Occipital lobe (tissue), 2 donors: ENCODE data around the gene CUL9. TPM values are rescaled to one million over a fixed set of nuclear protein-coding genes. Genes with fewer than 3 reads are reported as not detected.

Experiments used
- DNase-seq: peaks from one replicate; lab custom pipeline; 2025; lab: John Stamatoyannopoulos, UW
- total RNA-seq: library from RNA; depleted of rRNA; stranded (reverse); fragments of >200 nt; gene quantifications from one replicate; pipeline ENCODE4 v1.2.3, GENCODE V29; 2014

The CUL9 gene
- total RNA-seq, 1 donor from 2014 or later, result 23.9 TPM

DNA sequence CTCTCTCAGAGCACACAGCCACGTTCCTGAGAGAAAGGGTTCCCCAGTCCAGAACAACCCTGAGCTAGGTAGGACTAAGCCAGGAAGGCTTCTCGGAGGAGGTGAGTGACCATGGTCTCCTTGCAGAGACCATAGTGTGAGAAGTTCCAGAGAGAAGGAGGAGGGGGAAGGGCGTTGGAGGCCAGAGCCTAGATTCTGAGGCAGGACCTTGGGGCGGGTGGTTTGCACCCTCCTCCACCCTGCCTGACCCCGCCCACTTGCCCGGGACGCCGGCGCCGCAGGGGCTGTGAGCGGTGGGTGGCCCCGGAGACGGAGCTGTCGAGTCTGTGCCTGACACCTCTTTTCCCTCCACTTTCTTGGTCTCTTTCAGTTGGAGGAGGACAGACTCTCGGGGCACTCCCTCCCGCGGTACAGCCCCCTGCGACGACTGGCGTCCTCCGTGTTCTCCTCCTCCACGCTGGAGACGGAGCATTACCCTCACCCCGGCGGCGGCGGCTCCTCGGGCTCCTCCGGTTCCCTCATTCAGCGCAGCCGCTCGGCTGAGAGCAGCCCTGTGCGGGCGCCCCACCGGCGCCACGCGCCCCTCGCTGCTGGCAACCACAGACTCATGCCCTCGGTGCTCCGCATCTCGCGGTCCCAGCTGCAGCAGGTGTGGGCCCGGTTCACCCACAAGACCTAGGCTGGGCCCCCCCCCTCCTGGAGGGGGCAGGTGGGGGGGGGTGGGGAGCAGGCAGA is 87.4 kb downstream of the CUL9 start:
- DNase-seq, result no peak

DNA sequence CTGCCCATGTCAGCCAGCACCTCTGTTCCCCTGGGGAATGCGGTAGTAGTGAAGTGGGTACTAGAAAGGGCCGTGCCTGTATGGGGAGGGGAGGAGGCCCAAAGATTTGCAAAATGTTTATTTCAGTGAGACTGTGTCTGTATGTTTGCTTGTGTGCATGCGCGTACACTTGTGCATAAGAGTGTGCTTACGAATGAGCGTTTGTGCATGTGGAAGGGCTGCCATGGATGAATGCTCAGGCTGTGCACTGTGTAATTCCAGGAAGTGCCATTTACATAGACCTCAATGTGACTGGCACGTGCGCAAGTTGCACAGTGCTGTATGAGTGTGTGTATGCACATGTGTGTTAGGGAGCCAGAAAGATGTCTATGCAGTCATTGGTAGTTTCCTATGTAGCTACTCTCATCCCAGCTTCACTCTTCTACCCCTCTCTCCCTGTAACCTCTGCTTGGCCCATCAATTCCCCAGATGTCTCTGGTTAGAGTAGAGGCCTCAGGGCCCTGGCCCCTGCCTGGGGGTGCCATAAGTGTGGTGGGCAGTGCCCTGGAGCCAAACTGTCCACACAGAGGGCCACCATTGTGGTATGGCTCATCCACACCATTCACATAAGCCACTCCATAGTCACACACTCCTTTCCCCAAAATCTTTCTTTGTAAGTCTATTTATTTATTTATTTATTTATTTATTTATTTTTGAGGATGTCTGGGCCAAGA is 89.3 kb downstream of the CUL9 start:
- no peak for DNase-seq

DNA sequence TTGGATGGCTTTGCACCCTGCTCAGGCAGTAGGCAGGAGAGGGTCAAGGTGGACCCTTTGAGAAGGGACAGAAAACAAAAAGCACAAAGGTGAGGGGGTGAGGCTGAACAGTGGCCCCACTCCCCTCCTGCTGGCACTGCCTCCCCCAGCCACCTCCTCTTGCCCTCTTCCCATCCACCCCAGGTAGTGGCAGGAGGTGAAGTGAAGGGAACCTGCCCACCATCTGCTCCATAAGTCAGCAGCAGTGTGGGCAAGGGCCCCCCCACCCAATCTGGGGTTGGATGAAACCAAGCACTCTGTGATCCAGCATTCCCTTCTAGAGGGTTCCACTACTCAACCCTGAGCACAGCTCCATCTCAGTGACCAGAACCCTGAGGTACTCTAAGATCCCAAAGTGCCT is 89.9 kb downstream of the CUL9 start:
- no peak for DNase-seq

DNA sequence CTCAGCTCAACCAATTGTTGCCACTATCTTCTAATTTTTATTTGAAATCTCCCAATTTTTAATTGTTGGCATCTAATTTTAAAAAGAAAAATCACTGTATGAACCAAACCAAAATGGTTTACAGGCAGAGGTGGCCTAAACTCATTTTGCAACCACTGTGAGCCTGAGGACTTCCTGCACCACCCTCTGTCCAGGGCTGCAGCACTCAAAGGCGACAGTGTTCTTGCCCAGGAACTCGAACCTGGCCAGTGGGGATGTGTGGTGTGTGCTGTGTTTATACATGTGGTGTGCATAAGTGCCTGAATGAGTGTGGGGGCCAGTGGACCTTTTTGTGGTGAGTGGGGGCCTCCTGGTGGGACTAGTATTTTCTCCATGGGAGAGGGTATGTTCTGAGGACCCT is 91.7 kb downstream of the CUL9 start:
- no peak for DNase-seq

Other genes with a start within 250 kb of the CUL9 start
- gene GNMT, start 221.4 kb upstream of the CUL9 start, total RNA-seq, result not detected
- 24.0 TPM for gene PEX6, start 203.0 kb upstream of the CUL9 start, total RNA-seq
- 33.2 TPM for gene PPP2R5D, start 197.6 kb upstream of the CUL9 start, total RNA-seq
- gene MEA1, start 168.2 kb upstream of the CUL9 start, total RNA-seq, result 27.8 TPM
- gene KLHDC3, start 167.9 kb upstream of the CUL9 start, total RNA-seq, result 145 TPM
- 52.3 TPM for gene RRP36, start 160.6 kb upstream of the CUL9 start, total RNA-seq
- gene CUL7, start 128.3 kb upstream of the CUL9 start, total RNA-seq, result 12.8 TPM
- 8.9 TPM for gene MRPL2, start 122.8 kb upstream of the CUL9 start, total RNA-seq
- 20.7 TPM for gene KLC4, start 122.6 kb upstream of the CUL9 start, total RNA-seq
- 26.0 TPM for gene PTK7, start 105.9 kb upstream of the CUL9 start, total RNA-seq
- gene SRF, start 10.9 kb upstream of the CUL9 start, total RNA-seq, result 11.9 TPM
- gene DNPH1, start 47.3 kb downstream of the CUL9 start, total RNA-seq, result 16.1 TPM
- 13.1 TPM for gene TTBK1, start 61.3 kb downstream of the CUL9 start, total RNA-seq
- gene SLC22A7, start 116.1 kb downstream of the CUL9 start, total RNA-seq, result 0.31 TPM
- 3.9 TPM for gene CRIP3, start 126.6 kb downstream of the CUL9 start, total RNA-seq
- gene ZNF318, start 187.5 kb downstream of the CUL9 start, total RNA-seq, result 12.9 TPM
- gene ABCC10, start 245.3 kb downstream of the CUL9 start, total RNA-seq, result 22.0 TPM